Kidney (tissue), 14 donors: ENCODE measurements around the gene CD2AP. TPM values are rescaled to one million over a fixed set of nuclear protein-coding genes. Genes with fewer than 3 reads are reported as not detected.

Experiments used
- DNase-seq, 5 donors: peaks; one replicate each; pipeline ENCODE4 v3.0.0-alpha.2; 2013 to 2020
- FAIRE-seq: peaks from 2 replicates; lab custom pipeline; 2012; peaks lifted over from hg19 to GRCh38; lab: Jason Lieb, UNC
- H3K27ac ChIP-seq, 2 donors: one replicate each; pipeline ENCODE4 v1.7.0; 2013; ENCODE audit warnings: low read depth in 2 of 2, low read length in 2 of 2, inconsistent platforms in 1 of 2
- H3K27me3 ChIP-seq: one replicate; pipeline ENCODE4 v1.7.1; 2013; ENCODE audit warnings: low read length, inconsistent platforms; ENCODE audit not compliant: control insufficient read depth, insufficient read depth
- H3K36me3 ChIP-seq, 3 donors: one replicate each; pipeline versions ENCODE4 v1.7.0 to v1.7.1; 2013; ENCODE audit warnings: low read length in 3 of 3, control low read depth in 1 of 3, inconsistent platforms in 1 of 3; ENCODE audit not compliant: insufficient read depth in 3 of 3, control insufficient read depth in 2 of 3
- H3K4me1 ChIP-seq, 3 donors: one replicate each; pipeline versions ENCODE4 v1.7.0 to v1.7.1; 2013; ENCODE audit warnings: low read length in 3 of 3, inconsistent platforms in 1 of 3, low read depth in 1 of 3; ENCODE audit not compliant: control insufficient read depth in 2 of 3, insufficient read depth in 2 of 3
- H3K4me3 ChIP-seq, 3 donors: one replicate each; pipeline versions ENCODE4 v1.7.0 to v1.8.1; 2013; ENCODE audit warnings: low read length in 3 of 3, control low read depth in 1 of 3, inconsistent platforms in 1 of 3
- H3K9ac ChIP-seq, 3 donors: one replicate each; pipeline versions ENCODE4 v1.7.0 to v1.7.1; 2013; ENCODE audit warnings: low read length in 3 of 3, control low read depth in 1 of 3, inconsistent platforms in 1 of 3
- H3K9me3 ChIP-seq, 3 donors: one replicate each; pipeline versions ENCODE4 v1.7.0 to v1.7.1; 2013; ENCODE audit warnings: low read length in 3 of 3, control low read depth in 1 of 3, inconsistent platforms in 1 of 3; ENCODE audit not compliant: control insufficient read depth in 2 of 3, insufficient read depth in 1 of 3
- CTCF ChIP-seq: IDR thresholded peaks from 3 replicates; pipeline ENCODE4 v1.5.1; 2012; ENCODE audit warnings: mild to moderate bottlenecking, moderate library complexity, borderline replicate concordance; ENCODE audit not compliant: insufficient read depth; ENCODE audit errors: extremely low read depth
- intact Hi-C: fragments of 100-400 bp; cut with DNase I; formaldehyde crosslinking; loops from one replicate; pipeline ENCODE4 v1.11.1; 2022
- polyA plus RNA-seq: library from polyadenylated mRNA; stranded (reverse); fragments of 350-450 nt; fragmentation: Illumina TruSeq; extraction: RNeasy Lipid Tissue Mini Kit (QIAGEN cat#74804); gene quantifications from one replicate; pipeline ENCODE4 v1.2.3, GENCODE V29; 2014; ENCODE audit warnings: low read depth, low replicate concordance; ENCODE audit not compliant: insufficient read depth
- total RNA-seq: library from RNA; stranded (reverse); fragmentation: NEBNext Ultra II Directional; extraction: Animal tissue kit (Norgen Biotek cat#: 25700); gene quantifications from one replicate; pipeline ENCODE4 v1.2.1, GENCODE V29; 2021
- donor health status: control.
- donor health status: control.
- donor health status: control.
- donor health status: control.
- donor health status: control.
- donor health status: DM: yes; HTN: yes; CAD: no.
- donor health status: Normal renal cell carcinoma (clear cell type).

CD2AP gene
- total and polyA plus RNA-seq, 2 donors from 2014 or later, result 19.5 to 87.6 TPM

- Histone ChIP-seq H3K27me3 (no peaks in the 10 kb centered on the region), H3K4me1 (no peaks in the 10 kb centered on the region), H3K27ac (no peak overlapping the region), H3K36me3 (no peaks in the 10 kb centered on the region), H3K9ac (no peak overlapping the region), H3K9me3 (no peaks in the 10 kb centered on the region), H3K4me3 (no peak overlapping the region)
- FAIRE-seq (no peak), DNase-seq (no peak)
- TF ChIP-seq CTCF, result no peak
- intact Hi-C loops, result no loop called here
These were observed 186.1 kb downstream of the CD2AP start for GRCh38 chr6:47663462-47664216.

GRCh38 chr6:47665112-47665511 is 187.5 kb downstream of the CD2AP start:
- no peak for FAIRE-seq

GRCh38 chr6:47669684-47670513 is 192.3 kb downstream of the CD2AP start:
- DNase-seq (peak in 3 of 5 donors; percentile 21 to 74 (median 64)), FAIRE-seq (peak; percentile 95)
- intact Hi-C loops, result no loop called here
- no peak for TF ChIP-seq CTCF
- Histone ChIP-seq H3K36me3 (no peaks in the 10 kb centered on the region), H3K4me1 (peaks cover 0 to 10% (median 3%) of the 10 kb centered on the region in 3 donors), H3K9me3 (no peaks in the 10 kb centered on the region), H3K27ac (peak overlapping the region in 1 of 2 donors; percentile 37), H3K27me3 (no peaks in the 10 kb centered on the region), H3K9ac (peak overlapping the region in 1 of 3 donors; percentile 28), H3K4me3 (peak overlapping the region in 1 of 3 donors; percentile 40)

More at GRCh38 chr6:47665112-47665511, 187.5 kb downstream of the CD2AP start:
- no peaks in the 10 kb centered on the region for H3K9me3 ChIP-seq
- no peak overlapping the region for H3K4me3 ChIP-seq
- no peak overlapping the region for H3K27ac ChIP-seq
- no peaks in the 10 kb centered on the region for H3K27me3 ChIP-seq
- TF ChIP-seq CTCF, result no peak
- no peaks in the 10 kb centered on the region for H3K36me3 ChIP-seq
- intact Hi-C loops, result no loop called here
- no peak overlapping the region for H3K9ac ChIP-seq
- DNase-seq, result no peak
- H3K4me1 ChIP-seq, result peaks cover 0 to 10% (median 3%) of the 10 kb centered on the region in 3 donors
